ENCODE data around the gene IFNL4.

Gene IFNL4

GRCh38 chr19:39248806-39249205 lies at the start of gene IFNL4:
IFNL4 (minus strand) TSS chr19:39248856.
- Histone ChIP-seq H3K4me3 (replicated peaks; ENCODE audit: low read depth, low read length) (no peak within 1 kb of the TSS), H3K36me3 (ENCODE audit: control insufficient read depth, insufficient read depth, low read length) (no peaks in the 10 kb centered on the region), H3K27me3 (replicated peaks; ENCODE audit: control insufficient read depth, insufficient read depth, low read length) (no peaks in the 10 kb centered on the region; the same call in 1 of the 2 replicates)
- DNase-seq (ENCODE audit: extremely low read depth, insufficient read length): no peak
- TF ChIP-seq CTCF (IDR thresholded peaks at IDR 0.05; ENCODE audit: insufficient read depth, low read length, poor library complexity, severe bottlenecking): no peak

DNA sequence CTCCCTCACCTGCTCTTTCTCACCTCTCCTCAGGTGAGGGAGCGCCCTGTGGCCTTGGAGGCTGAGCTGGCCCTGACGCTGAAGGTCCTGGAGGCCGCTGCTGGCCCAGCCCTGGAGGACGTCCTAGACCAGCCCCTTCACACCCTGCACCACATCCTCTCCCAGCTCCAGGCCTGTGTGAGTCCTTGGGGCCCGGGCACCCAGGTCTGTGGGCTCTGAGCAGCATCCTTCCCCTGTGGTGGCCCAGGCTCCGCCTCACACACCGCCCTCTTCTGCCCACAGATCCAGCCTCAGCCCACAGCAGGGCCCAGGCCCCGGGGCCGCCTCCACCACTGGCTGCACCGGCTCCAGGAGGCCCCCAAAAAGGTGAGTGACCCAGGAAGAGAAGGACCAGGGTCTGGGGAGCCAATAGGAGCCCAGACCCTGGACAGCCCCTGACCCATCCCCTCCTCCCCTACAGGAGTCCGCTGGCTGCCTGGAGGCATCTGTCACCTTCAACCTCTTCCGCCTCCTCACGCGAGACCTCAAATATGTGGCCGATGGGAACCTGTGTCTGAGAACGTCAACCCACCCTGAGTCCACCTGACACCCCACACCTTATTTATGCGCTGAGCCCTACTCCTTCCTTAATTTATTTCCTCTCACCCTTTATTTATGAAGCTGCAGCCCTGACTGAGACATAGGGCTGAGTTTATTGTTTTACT lies 49.4 kb upstream of the IFNL4 start:
- H3K4me3 ChIP-seq (replicated peaks; ENCODE audit: low read depth, low read length): no peak overlapping the region
- TF ChIP-seq CTCF (IDR thresholded peaks at IDR 0.05; ENCODE audit: insufficient read depth, low read length, poor library complexity, severe bottlenecking): no peak

DNA sequence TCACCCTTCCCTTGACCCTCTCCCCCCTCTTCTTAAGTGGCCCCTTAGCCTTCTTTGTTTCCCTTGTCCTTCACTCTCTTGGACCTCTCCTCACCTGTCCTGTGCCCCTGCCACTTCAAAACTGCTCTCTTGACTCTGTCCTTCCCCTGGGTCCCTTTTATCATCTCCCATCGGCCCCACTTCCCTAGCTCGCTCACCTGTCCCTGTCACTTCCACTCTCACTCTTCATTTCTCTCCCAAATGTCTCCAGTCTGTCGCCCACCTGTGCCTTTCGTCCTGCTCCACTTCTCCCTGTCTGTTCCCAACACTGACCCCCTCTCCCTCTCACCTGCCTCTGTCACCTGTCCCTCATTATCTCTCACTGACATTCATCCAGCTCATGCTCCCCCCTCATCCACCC lies 48.2 kb upstream of the IFNL4 start:
- Histone ChIP-seq H3K36me3 (ENCODE audit: control insufficient read depth, insufficient read depth, low read length) (no peaks in the 10 kb centered on the region), H3K27me3 (replicated peaks; ENCODE audit: control insufficient read depth, insufficient read depth, low read length) (no peaks in the 10 kb centered on the region), H3K4me3 (replicated peaks; ENCODE audit: low read depth, low read length) (no peak overlapping the region)
- TF ChIP-seq CTCF (IDR thresholded peaks at IDR 0.05; ENCODE audit: insufficient read depth, low read length, poor library complexity, severe bottlenecking): no peak
- no peak for DNase-seq (ENCODE audit: extremely low read depth, insufficient read length)

More for the DNA sequence above, 49.4 kb upstream of the IFNL4 start:
- Histone ChIP-seq H3K27me3 (replicated peaks; ENCODE audit: control insufficient read depth, insufficient read depth, low read length) (no peaks in the 10 kb centered on the region), H3K36me3 (ENCODE audit: control insufficient read depth, insufficient read depth, low read length) (no peaks in the 10 kb centered on the region)
- DNase-seq (ENCODE audit: extremely low read depth, insufficient read length): no peak

- no peak for DNase-seq (ENCODE audit: extremely low read depth, insufficient read length)
- Histone ChIP-seq H3K4me3 (replicated peaks; ENCODE audit: low read depth, low read length) (no peak within 1 kb of the TSS), H3K36me3 (ENCODE audit: control insufficient read depth, insufficient read depth, low read length) (no peaks in the 10 kb centered on the region), H3K27me3 (replicated peaks; ENCODE audit: control insufficient read depth, insufficient read depth, low read length) (no peaks in the 10 kb centered on the region)
- TF ChIP-seq CTCF (IDR thresholded peaks at IDR 0.05; ENCODE audit: insufficient read depth, low read length, poor library complexity, severe bottlenecking): no peak
These were observed 47.5 kb upstream of the IFNL4 start, which contains the start of gene IFNL1 for GRCh38 chr19:39296055-39296645. IFNL1 (plus strand) TSS chr19:39296407; CDS start chr19:39296422, 15 bp downstream.

- TF ChIP-seq CTCF (IDR thresholded peaks at IDR 0.05; ENCODE audit: insufficient read depth, low read length, poor library complexity, severe bottlenecking): no peak
- no peak for DNase-seq (ENCODE audit: extremely low read depth, insufficient read length)
- no peaks in the 10 kb centered on the region for H3K36me3 ChIP-seq (ENCODE audit: control insufficient read depth, insufficient read depth, low read length)
- H3K4me3 ChIP-seq (replicated peaks; ENCODE audit: low read depth, low read length): no peak overlapping the region
- no peaks in the 10 kb centered on the region for H3K27me3 ChIP-seq (replicated peaks; ENCODE audit: control insufficient read depth, insufficient read depth, low read length)
These were observed 44.7 kb upstream of the IFNL4 start for GRCh38 chr19:39293394-39293793.

All from GM06990 (cell line).